Caki2 (cell line): ENCODE results near the gene SLC9A8. TPM values are rescaled to one million over a fixed set of nuclear protein-coding genes. Genes with fewer than 3 reads are reported as not detected.
"Not testable (repeated sequence)": the region's sequence is repeated elsewhere in the genome, so short reads cannot be mapped to it uniquely, and the experiment has no call there.

Experiments used
- DNase-seq: peaks from one replicate; pipeline ENCODE4 v3.0.0-alpha.2; 2015; ENCODE audit warnings: low read depth
- in situ Hi-C: cut with HindIII; loops from 2 replicates; pipeline ENCODE4 v1.10.0; 2016; ENCODE audit warnings: low sequenced_read_pairs, low pct_unique_long_range_greater_than_20kb, mixed read lengths
- total RNA-seq: library from RNA; depleted of rRNA; stranded (reverse); fragments of >200 nt; shearing (Covaris generic); gene quantifications from 2 replicates; pipeline ENCODE4 v1.2.3, GENCODE V29; 2014; ENCODE audit warnings: low replicate concordance; rRNA removed

Gene SLC9A8, protein sequence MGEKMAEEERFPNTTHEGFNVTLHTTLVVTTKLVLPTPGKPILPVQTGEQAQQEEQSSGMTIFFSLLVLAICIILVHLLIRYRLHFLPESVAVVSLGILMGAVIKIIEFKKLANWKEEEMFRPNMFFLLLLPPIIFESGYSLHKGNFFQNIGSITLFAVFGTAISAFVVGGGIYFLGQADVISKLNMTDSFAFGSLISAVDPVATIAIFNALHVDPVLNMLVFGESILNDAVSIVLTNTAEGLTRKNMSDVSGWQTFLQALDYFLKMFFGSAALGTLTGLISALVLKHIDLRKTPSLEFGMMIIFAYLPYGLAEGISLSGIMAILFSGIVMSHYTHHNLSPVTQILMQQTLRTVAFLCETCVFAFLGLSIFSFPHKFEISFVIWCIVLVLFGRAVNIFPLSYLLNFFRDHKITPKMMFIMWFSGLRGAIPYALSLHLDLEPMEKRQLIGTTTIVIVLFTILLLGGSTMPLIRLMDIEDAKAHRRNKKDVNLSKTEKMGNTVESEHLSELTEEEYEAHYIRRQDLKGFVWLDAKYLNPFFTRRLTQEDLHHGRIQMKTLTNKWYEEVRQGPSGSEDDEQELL
- 7.4 and 7.6 TPM in 2 replicates for total RNA-seq

DNA sequence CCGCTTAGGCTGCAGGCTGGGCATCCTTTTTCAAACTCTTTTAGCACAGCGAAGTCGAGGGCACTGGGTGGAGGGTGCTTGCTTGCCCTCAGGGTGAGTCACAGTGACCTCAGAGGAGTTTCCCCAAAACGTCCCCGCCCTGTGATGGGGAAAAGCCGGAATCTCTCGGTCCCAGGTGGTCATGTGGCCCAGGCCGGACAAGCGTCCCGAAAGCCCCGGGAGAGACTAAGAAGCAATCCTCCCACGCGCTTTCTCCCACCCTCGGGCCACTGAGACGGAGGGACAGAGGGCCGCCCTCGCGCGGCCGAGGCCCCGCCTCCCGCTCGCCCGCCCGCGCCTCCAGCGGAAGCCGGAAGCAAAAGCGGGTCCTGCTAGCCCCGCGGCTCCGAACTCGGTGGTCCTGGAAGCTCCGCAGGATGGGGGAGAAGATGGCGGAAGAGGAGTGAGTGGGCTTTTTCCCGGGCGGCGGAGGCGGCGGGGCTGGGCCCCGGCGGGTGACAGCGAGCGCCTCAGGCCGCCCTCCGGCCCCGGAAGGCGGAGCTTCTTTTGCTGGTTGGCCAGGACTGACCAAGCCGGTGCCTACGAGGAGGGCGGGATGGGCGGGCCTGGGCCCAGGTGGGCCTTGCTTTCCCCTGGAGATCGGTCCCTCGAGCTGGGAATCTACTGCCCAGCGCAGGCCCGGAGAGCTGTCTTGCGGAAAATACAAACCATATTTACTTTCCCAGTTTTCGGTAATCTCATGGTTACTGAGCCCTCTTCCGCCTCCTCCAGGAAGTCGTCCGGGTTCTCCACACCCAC is at the start of gene SLC9A8:
Gene SLC9A8 (plus strand): TSS at position 322 of the 798 bp plus-strand sequence. CDS start 95 bp downstream, at position 417.
- DNase-seq: peak; percentile 96

GRCh38 chr20:49762940-49763766 is 49.5 kb upstream of the SLC9A8 start:
- no peak for DNase-seq
- in situ Hi-C loops: no loop called here

More for the DNA sequence above, at the start of gene SLC9A8:
- in situ Hi-C loops: no loop called here

DNA sequence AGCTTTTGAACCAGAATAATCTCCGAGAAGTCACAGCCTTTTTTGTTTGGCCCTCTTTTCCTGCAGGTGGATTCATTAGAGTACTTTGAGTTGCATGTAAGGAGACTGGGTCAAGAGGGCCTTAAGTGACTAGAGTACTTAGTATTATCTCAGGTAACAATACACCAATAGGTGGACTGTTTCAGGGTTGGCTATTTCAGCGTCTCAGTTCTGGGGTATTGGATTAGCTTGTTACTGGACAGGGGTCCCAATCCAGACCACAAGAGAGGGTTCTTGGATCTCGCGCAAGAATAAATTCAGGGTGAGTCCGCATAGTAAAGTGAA is 47.3 kb upstream of the SLC9A8 start:
- in situ Hi-C loops: no loop called here
- no peak for DNase-seq

DNA sequence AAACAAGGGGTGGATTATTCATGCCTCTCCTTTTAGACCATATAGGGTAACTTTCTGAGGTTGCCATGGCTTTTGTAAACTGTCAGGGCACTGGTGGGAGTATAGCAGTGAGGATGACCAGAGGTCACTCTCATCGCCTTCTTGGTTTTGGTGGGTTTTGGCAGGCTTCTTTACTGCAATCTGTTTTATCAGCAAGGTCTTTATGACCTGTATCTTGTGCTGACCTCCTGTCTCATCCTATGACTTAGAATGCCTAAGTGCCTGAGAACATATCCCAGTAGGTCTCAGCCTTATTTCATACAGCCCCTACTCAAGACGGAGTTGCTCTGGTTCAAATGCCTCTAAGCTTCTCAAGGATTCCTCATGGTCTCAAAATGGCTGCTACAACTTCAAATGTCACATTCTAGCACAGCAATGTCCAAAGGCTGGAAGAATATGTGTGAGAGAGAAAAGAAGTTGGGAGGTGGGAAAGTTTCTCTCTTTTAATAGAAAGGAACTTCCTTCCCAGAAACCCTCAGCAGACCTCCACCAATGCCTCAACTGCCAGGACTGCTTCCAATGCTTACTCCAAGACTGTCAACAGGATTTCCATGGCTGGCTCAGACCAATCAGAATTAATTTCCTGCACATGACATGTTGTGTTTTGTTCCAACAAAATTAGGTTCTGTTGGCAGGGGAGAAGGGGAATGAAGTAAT is 46.6 kb upstream of the SLC9A8 start:
- DNase-seq: no peak
- in situ Hi-C loops: no loop called here

DNA sequence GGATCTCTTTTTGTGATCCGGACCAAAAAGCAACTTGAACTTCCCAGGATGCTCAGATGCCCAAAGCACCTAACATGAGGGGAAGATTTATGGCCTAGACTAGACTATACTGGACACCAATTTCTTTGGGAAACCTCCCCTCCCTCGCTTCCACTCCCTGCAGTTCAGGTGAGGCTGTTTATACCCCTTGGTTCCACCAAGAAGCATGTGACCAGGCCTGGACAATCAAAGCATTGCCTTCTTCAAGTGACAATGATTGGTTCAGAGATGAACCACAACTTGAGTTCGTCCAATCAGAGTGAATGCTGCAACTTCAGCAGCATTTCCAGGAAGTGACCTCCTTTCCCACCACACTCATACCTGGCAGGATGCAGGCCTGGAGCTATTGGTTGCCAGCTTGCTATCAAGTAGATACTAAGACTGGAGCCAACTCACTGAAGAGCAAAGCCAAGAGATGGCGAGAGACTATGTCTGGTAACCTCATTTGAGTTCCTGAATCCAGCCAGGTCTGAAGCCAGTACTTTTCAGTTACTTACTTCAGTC is 45.6 kb upstream of the SLC9A8 start:
- DNase-seq: no peak
- in situ Hi-C loops: no loop called here

DNA sequence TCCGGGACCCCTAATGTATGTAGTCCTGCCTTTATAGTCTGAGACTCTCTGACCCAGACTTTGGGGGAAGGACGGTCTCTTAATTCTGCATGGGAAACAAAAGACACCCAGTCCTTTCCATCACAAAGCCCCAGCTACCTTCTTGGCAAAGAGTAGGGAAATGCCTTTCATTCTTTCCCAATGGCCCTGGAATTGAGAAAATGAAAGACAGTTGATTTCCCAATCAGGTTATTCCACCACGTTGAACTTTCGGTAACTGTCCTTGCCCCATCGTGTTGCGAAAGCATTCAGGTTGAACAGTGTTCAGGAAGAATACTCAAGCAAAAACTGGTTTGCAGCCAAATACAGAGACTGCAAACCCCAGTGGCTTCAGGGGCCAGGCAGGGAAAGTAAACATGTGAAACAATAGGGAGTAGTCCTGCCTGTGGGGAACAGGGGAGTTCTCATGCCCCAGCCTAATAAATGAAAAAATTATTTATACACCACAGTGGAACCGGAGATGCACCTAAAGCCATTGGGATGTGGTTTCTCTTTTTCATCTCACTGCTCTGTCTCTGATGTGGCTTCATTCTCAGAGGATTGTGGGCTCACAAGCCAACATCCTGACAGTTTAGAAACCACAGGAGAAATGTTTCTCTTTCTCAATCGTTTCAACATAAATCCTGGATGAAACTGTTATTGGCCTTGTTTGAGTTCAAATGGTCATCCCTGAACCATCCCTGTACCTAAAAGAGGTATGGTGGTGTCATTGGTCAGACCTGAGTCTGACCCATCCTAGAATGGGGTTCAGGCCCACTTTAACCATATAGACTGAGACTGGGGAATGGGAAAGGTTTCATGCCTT is 44.2 kb upstream of the SLC9A8 start:
- peak; percentile 70 for DNase-seq
- in situ Hi-C loops: no loop called here

DNA sequence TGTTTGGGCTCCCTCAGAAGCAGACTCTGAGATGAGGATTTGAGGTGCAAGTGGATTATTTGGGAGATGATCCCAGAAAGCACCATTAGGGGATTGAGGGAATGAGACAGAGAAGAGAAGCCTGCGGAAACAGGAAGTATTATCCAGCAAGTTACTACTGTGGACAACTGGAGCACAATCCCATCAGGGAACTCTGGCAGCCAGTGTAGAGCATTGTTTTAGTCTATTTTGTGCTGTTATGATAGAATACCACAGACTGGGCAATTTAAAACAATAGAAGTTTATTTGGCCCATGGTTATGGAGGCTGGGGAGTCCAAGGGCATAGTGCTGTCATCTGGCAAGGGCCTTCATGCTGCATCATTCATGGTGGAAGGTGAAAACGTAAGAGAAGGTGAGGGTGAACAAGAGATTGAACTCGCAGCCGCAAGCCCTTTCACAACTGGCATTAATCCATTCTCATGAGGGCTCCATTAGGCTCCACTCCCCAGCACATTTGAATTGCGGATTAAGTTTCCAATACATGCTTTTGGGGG is 43.5 kb upstream of the SLC9A8 start:
- in situ Hi-C loops: no loop called here
- no peak for DNase-seq

- in situ Hi-C loops: no loop called here
- DNase-seq: no peak
Observed at GRCh38 chr20:49770634-49771033, 42.0 kb upstream of the SLC9A8 start.

- DNase-seq, in situ Hi-C loops: not testable (repeated sequence)
Observed at GRCh38 chr20:49774213-49774612, 38.4 kb upstream of the SLC9A8 start.

GRCh38 chr20:49775229-49775693 is 37.4 kb upstream of the SLC9A8 start:
- DNase-seq: peak; percentile 89
- in situ Hi-C loops: no loop called here

- in situ Hi-C loops: no loop called here
- no peak for DNase-seq
Observed at GRCh38 chr20:49779972-49780371, 32.7 kb upstream of the SLC9A8 start.

- no peak for DNase-seq
- in situ Hi-C loops: no loop called here
Observed at GRCh38 chr20:49781676-49782075, 31.0 kb upstream of the SLC9A8 start.

GRCh38 chr20:49782439-49782838 is 30.2 kb upstream of the SLC9A8 start:
- in situ Hi-C loops, DNase-seq: not testable (repeated sequence)

DNA sequence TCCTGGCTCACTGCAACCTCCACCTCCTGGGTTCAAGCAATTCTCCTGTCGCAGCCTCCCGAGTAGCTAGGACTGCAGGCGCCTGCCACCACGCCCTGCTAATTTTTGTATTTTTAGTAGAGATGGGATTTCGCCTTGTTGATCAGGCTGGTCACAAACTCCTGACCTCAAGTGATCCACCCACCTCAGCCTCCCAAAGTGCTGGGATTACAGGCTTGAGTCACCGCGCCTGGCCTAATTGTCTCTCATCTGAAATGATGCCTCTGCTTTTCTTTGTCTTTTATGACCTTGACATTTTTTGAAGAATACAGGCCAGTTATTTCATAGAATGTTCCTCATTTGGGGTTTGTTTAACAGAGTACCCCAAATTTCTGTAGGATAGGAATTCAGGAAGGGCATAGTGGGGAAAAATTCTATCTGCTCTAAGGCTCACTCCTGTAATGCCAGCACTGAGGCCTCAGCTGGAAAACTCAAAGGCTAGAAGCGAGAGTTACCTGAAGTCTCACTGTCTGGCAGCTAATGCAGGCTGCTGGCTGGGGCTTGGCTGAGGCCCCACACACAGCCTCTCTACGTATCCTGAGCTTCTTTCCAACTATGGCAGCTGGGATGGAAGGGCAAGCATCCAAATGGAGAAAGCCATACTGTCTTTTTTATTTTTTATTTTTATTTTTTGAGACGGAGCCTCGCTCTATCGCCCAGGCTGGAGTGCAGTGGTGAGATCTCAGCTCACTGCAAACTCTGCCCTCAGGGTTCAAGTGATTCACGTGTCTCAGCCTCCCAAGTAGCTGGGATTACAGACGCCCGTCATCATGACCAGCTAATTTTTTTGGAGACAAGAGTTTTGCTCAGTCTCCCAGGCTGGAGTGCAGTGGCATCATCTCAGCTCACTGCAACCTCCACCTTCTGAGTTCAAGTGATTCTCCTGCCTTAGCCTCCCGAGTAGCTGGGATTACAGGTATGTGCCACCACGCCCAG is 29.3 kb upstream of the SLC9A8 start:
- DNase-seq, in situ Hi-C loops: not testable (repeated sequence)

DNA sequence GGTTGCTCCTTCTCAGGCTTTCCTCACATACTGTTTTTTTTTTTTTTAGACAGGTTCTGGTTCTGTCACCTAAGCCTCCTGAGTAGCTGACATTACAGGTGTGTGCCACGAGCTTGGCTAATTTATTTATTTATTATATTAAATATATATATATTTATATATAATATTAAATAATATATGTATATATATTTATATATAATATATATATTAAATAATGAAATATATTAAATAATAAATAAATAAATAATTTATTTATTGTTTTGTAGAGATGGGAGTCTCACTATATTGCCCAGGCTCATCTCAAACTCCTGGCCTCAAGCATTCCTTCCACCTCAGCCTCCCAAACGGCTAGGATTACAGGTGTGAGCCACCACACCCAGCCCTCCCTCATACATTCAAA is 28.3 kb upstream of the SLC9A8 start:
- no peak for DNase-seq
- in situ Hi-C loops: no loop called here
